SK-N-DZ (cell line): ENCODE data around the gene MRPL9.
"Not testable (repeated sequence)": the region's sequence is repeated elsewhere in the genome, so short reads cannot be mapped to it uniquely, and the experiment has no call there.

Source experiments
- DNase-seq: peaks from one replicate; pipeline ENCODE4 v3.0.0-alpha.2; 2015; ENCODE audit warnings: low spot score

MRPL9 gene

GRCh38 chr1:151733995-151734394, 29.3 kb downstream of the MRPL9 start:
- not testable (repeated sequence) for DNase-seq

GRCh38 chr1:151733126-151733525, 30.2 kb downstream of the MRPL9 start:
- no peak for DNase-seq

GRCh38 chr1:151729966-151730291, 33.4 kb downstream of the MRPL9 start:
- DNase-seq, result no peak

- no peak for DNase-seq
These were observed 33.9 kb downstream of the MRPL9 start for GRCh38 chr1:151729157-151729965.

GRCh38 chr1:151728151-151729054, 34.9 kb downstream of the MRPL9 start:
- peak; percentile 81 for DNase-seq

- no peak for DNase-seq
These were observed 39.4 kb downstream of the MRPL9 start for GRCh38 chr1:151723726-151724370.

GRCh38 chr1:151721788-151722510, 41.3 kb downstream of the MRPL9 start:
- no peak for DNase-seq

GRCh38 chr1:151720974-151721787, 42.1 kb downstream of the MRPL9 start, which contains the start of gene RIIAD1:
RIIAD1 (plus strand) TSS chr1:151721522; CDS start chr1:151721537, 15 bp downstream.
- peak; percentile 82 for DNase-seq

GRCh38 chr1:151720554-151720953, 42.7 kb downstream of the MRPL9 start:
- DNase-seq, result no peak

- DNase-seq, result peak; percentile 78
These were observed 43.2 kb downstream of the MRPL9 start for GRCh38 chr1:151720125-151720524.

- DNase-seq, result peak; percentile 95
These were observed 44.6 kb downstream of the MRPL9 start for GRCh38 chr1:151718666-151719065.

- no peak for DNase-seq
These were observed 45.3 kb downstream of the MRPL9 start for GRCh38 chr1:151718011-151718431.

- DNase-seq, result peak; percentile 100
These were observed 46.3 kb downstream of the MRPL9 start, which contains the start of gene CELF3 for GRCh38 chr1:151716771-151717631. CELF3 (minus strand) TSS chr1:151716803; CDS start chr1:151716020, 783 bp downstream.

GRCh38 chr1:151716405-151716762, 46.9 kb downstream of the MRPL9 start:
- DNase-seq, result no peak

GRCh38 chr1:151715726-151716404, 47.4 kb downstream of the MRPL9 start:
- peak; percentile 94 for DNase-seq

GRCh38 chr1:151714820-151715725, 48.2 kb downstream of the MRPL9 start:
- no peak for DNase-seq

GRCh38 chr1:151713874-151714273, 49.4 kb downstream of the MRPL9 start:
- DNase-seq, result no peak

GRCh38 chr1:151713044-151713443, 50.3 kb downstream of the MRPL9 start:
- DNase-seq, result no peak
